ENCODE results near the gene YWHAE.

DNA sequence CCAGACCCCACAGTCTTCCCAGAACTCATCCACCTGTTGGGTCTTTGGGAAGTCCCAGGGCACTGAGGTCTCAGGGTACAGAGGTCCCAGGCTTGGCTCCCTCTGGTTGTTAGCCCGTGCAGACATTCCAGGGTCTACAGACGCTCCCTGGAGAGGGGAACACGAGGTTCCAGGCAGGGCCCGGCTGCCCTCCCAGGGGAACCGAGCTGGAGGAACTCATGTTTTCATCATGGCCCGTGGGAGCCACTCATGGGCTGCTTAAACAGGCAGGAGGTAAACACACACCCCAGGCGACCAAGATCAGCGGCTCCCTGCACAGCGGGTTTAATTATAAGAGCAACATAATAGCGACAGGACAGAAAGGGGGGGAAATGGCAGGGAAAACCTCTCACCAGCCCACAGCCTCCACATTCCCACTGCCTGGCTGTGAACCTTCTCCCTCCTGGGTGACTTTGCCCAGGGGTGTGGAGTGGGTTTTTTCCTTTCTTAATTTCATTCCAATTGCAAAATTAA is 84.1 kb downstream of the YWHAE start:
- TF ChIP-seq POLR2A (IDR thresholded peaks at IDR 0.05; ENCODE audit: low read depth, low read length) (no peak), BHLHE40 (IDR thresholded peaks at IDR 0.05; ENCODE audit: low read depth, low read length) (no peak), FOS (IDR thresholded peaks at IDR 0.05; ENCODE audit: low read depth, low read length) (no peak), RFX5 (IDR thresholded peaks at IDR 0.05; ENCODE audit: low read depth, low read length) (no peak)
- TF ChIP-seq, protein P1, sequence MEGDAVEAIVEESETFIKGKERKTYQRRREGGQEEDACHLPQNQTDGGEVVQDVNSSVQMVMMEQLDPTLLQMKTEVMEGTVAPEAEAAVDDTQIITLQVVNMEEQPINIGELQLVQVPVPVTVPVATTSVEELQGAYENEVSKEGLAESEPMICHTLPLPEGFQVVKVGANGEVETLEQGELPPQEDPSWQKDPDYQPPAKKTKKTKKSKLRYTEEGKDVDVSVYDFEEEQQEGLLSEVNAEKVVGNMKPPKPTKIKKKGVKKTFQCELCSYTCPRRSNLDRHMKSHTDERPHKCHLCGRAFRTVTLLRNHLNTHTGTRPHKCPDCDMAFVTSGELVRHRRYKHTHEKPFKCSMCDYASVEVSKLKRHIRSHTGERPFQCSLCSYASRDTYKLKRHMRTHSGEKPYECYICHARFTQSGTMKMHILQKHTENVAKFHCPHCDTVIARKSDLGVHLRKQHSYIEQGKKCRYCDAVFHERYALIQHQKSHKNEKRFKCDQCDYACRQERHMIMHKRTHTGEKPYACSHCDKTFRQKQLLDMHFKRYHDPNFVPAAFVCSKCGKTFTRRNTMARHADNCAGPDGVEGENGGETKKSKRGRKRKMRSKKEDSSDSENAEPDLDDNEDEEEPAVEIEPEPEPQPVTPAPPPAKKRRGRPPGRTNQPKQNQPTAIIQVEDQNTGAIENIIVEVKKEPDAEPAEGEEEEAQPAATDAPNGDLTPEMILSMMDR (conservative IDR thresholded peaks at IDR 0.05; ENCODE audit: low read depth, low read length) = no peak
